ENCODE measurements around the gene ACVR1. TPM values are rescaled to one million over a fixed set of nuclear protein-coding genes. Genes with fewer than 3 reads are reported as not detected.
A peak's percentile ranks its signal among the peaks of the same experiment; 100 is the strongest.

Gene ACVR1
- polyA plus RNA-seq (2013): 25.7 and 27.4 TPM in 2 replicates

DNA sequence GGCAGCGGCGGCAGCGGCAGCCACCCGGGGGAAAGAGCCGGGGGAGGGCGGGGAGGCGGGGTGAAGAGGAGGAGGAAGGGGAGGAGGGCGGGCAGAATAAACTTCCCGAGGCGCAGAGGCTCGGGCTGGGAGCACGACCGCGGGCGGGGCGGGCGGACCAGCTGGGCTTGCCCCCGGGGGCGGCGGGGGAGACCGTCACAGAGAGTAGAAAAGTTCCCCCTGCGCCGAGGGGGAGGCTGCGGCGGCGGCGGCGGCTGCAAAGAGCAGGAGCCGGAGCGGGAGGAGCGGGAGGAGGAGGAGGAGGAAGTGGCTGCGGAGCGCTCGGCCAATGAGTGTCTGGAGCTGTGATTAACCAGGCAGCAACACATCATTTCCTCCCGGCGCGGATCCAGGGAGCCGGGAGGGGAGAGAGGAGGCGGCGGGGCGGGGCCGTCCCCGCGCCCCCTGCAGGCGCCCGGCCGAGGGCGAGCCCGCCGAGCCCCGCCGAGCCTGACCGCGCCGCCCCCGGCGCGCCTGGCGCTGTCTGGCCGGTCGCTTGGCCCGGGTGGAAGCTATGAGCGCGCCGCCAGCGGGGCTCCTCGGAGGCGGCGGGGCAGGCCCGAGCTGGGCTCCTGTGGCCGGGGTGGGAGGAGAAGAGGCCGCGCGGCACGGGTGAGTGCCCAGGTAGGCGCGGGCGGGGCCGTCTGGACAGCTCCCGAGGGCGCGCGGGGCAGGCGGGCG is at the start of gene ACVR1:
Gene ACVR1 (minus strand): TSS at position 265 of the 720 bp plus-strand sequence. CDS start 76,837 bp downstream, outside the sequence.
- H3K4ac ChIP-seq (ENCODE audit: low read depth, low read length): peak within 1 kb of the TSS; percentile 70
- peak within 1 kb of the TSS; percentile 72 for H2AK5ac ChIP-seq (ENCODE audit: low read length)
- peak within 1 kb of the TSS; percentile 91 for H2AFZ ChIP-seq (ENCODE audit: insufficient read depth, low read length, poor library complexity)
- peak within 1 kb of the TSS; percentile 86 for H4K8ac ChIP-seq (ENCODE audit: low read depth, low read length)
- WGBS (ENCODE audit: extremely low coverage, insufficient coverage, insufficient read length): no CpG with 5 or more reads among the region's 85 CpGs
- peak within 1 kb of the TSS; percentile 90 for H4K12ac ChIP-seq (ENCODE audit: low read depth, low read length)
- peak within 1 kb of the TSS; percentile 55 for H3K9ac ChIP-seq (ENCODE audit: low read length)
- peaks cover 0 to 10% of the 10 kb centered on the region in 2 experiments for H3K4me1 ChIP-seq (ENCODE audit: control insufficient read depth in 1 of 2, insufficient read depth in 2 of 2, low read length in 2 of 2)
- H3K79me2 ChIP-seq (ENCODE audit: control insufficient read depth, insufficient read depth, low read length, poor library complexity): peaks cover 10% of the 10 kb centered on the region
- no peak within 1 kb of the TSS for H3K23ac ChIP-seq (ENCODE audit: low read length)
- H3K18ac ChIP-seq (ENCODE audit: low read length): peak within 1 kb of the TSS; percentile 97
- H3K4me3 ChIP-seq (ENCODE audit: low read depth, low read length): peak within 1 kb of the TSS; percentile 89
- peak within 1 kb of the TSS; percentile 94 for H2BK5ac ChIP-seq (ENCODE audit: low read depth, low read length, poor library complexity)
- peaks cover 14% of the 10 kb centered on the region for H3K79me1 ChIP-seq (ENCODE audit: low read length)
- DNase-seq: peak; percentile 92 to 95
- H2BK120ac ChIP-seq (ENCODE audit: insufficient read depth, low read length, poor library complexity): peak within 1 kb of the TSS; percentile 95
- peak within 1 kb of the TSS; percentile 98 for H4K91ac ChIP-seq (ENCODE audit: low read depth, low read length)
- H3K36me3 ChIP-seq (ENCODE audit: control insufficient read depth in 1 of 2, insufficient read depth in 2 of 2, low read length in 2 of 2): no peaks in the 10 kb centered on the region
- H3K9me3 ChIP-seq (ENCODE audit: insufficient read depth, low read depth, low read length): no peaks in the 10 kb centered on the region
- peak within 1 kb of the TSS; percentile 93 for H3K14ac ChIP-seq (ENCODE audit: low read length)
- no peaks in the 10 kb centered on the region for H3K27me3 ChIP-seq (ENCODE audit: insufficient read depth, low read length)
- H2BK12ac ChIP-seq (ENCODE audit: low read length): peak within 1 kb of the TSS; percentile 62
- H3K27ac ChIP-seq (ENCODE audit: low read depth, low read length): peak within 1 kb of the TSS; percentile 92
- peak within 1 kb of the TSS; percentile 92 for H3K4me2 ChIP-seq (ENCODE audit: low read length)

DNA sequence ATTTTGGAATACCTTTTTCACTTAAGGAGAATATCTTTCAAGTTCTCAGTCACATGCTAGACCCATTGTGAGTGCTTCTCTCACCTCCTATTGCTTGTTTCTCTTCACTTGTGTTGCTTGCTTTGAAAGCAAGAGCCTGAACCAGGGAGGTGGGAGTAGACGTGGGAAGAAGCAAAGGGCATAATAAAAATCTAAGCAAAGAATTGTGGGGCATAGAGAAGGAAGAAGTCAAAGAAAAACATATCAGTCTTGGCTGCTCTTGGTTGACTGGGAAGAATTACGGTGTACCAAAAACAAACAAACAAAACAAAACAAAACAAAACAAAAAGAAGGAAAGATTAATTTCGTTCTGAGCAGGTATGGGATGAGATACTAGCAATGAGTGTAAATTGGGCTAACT is 48.9 kb upstream of the ACVR1 start:
- Histone ChIP-seq H2BK120ac (ENCODE audit: insufficient read depth, low read length, poor library complexity) (no peak overlapping the region), H3K79me2 (ENCODE audit: control insufficient read depth, insufficient read depth, low read length, poor library complexity) (no peaks in the 10 kb centered on the region), H3K9me3 (ENCODE audit: insufficient read depth, low read depth, low read length) (no peaks in the 10 kb centered on the region), H3K18ac (ENCODE audit: low read length) (no peak overlapping the region), H2AFZ (ENCODE audit: insufficient read depth, low read length, poor library complexity) (no peak overlapping the region), H3K27me3 (ENCODE audit: insufficient read depth, low read length) (no peaks in the 10 kb centered on the region), H3K9ac (ENCODE audit: low read length) (no peak overlapping the region), H3K4me2 (ENCODE audit: low read length) (no peak overlapping the region), H3K4me3 (ENCODE audit: low read depth, low read length) (no peak overlapping the region), H4K91ac (ENCODE audit: low read depth, low read length) (no peak overlapping the region), H4K8ac (ENCODE audit: low read depth, low read length) (no peak overlapping the region), H3K27ac (ENCODE audit: low read depth, low read length) (no peak overlapping the region), H4K12ac (ENCODE audit: low read depth, low read length) (no peak overlapping the region), H3K4ac (ENCODE audit: low read depth, low read length) (no peak overlapping the region), H2BK12ac (ENCODE audit: low read length) (no peak overlapping the region), H3K14ac (ENCODE audit: low read length) (no peak overlapping the region), H2AK5ac (ENCODE audit: low read length) (no peak overlapping the region), H3K4me1 (ENCODE audit: control insufficient read depth in 1 of 2, insufficient read depth in 2 of 2, low read length in 2 of 2) (no peaks in the 10 kb centered on the region), H3K36me3 (ENCODE audit: control insufficient read depth in 1 of 2, insufficient read depth in 2 of 2, low read length in 2 of 2) (no peaks in the 10 kb centered on the region), H3K79me1 (ENCODE audit: low read length) (no peaks in the 10 kb centered on the region), H3K23ac (ENCODE audit: low read length) (no peak overlapping the region), H2BK5ac (ENCODE audit: low read depth, low read length, poor library complexity) (no peak overlapping the region)
- no CpG with 5 or more reads among the region's 3 CpGs for WGBS (ENCODE audit: extremely low coverage, insufficient coverage, insufficient read length)
- no peak for DNase-seq

DNA sequence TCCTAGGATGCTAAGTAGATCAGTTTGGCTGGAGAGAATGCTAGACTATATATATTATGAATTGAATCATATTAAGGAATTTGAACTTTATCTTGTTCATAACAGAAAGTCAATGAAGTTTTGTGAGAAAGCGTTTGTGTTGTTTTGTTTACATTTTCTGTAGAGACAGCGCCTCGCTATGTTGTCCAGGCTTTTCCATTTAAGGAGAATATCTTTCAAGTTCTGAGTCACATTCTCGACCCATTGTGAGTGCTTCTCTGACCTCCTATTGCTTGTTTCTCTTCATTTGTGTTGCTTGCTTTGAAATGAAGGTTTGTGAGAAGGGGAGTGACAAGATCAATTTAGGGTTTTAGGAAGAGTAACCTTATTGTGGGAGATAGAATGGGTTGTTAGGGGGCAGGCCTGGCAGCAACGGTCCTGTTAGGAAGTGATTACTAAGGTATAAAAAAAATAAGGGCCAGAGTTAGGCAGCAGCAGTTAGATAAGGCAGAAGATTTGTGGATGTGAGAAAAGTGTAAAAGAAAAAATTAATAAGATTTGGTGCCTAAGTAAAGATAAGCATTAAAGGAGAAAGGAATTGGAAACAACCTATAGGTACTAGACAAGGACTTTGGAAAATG is 47.6 kb upstream of the ACVR1 start:
- H3K23ac ChIP-seq (ENCODE audit: low read length): no peak overlapping the region
- WGBS (ENCODE audit: extremely low coverage, insufficient coverage, insufficient read length): no CpG with 5 or more reads among the region's 5 CpGs
- H3K18ac ChIP-seq (ENCODE audit: low read length): no peak overlapping the region
- no peak overlapping the region for H2BK12ac ChIP-seq (ENCODE audit: low read length)
- no peak overlapping the region for H4K91ac ChIP-seq (ENCODE audit: low read depth, low read length)
- H3K27me3 ChIP-seq (ENCODE audit: insufficient read depth, low read length): no peaks in the 10 kb centered on the region
- no peak overlapping the region for H2AK5ac ChIP-seq (ENCODE audit: low read length)
- no peak overlapping the region for H4K8ac ChIP-seq (ENCODE audit: low read depth, low read length)
- H2BK5ac ChIP-seq (ENCODE audit: low read depth, low read length, poor library complexity): no peak overlapping the region
- H3K79me1 ChIP-seq (ENCODE audit: low read length): no peaks in the 10 kb centered on the region
- DNase-seq: no peak
- H3K9me3 ChIP-seq (ENCODE audit: insufficient read depth, low read depth, low read length): no peaks in the 10 kb centered on the region
- no peak overlapping the region for H3K14ac ChIP-seq (ENCODE audit: low read length)
- no peak overlapping the region for H3K4ac ChIP-seq (ENCODE audit: low read depth, low read length)
- H3K9ac ChIP-seq (ENCODE audit: low read length): no peak overlapping the region
- H3K4me2 ChIP-seq (ENCODE audit: low read length): no peak overlapping the region
- H2BK120ac ChIP-seq (ENCODE audit: insufficient read depth, low read length, poor library complexity): no peak overlapping the region
- H2AFZ ChIP-seq (ENCODE audit: insufficient read depth, low read length, poor library complexity): no peak overlapping the region
- H3K4me3 ChIP-seq (ENCODE audit: low read depth, low read length): no peak overlapping the region
- no peak overlapping the region for H4K12ac ChIP-seq (ENCODE audit: low read depth, low read length)
- no peaks in the 10 kb centered on the region for H3K79me2 ChIP-seq (ENCODE audit: control insufficient read depth, insufficient read depth, low read length, poor library complexity)
- H3K36me3 ChIP-seq (ENCODE audit: control insufficient read depth in 1 of 2, insufficient read depth in 2 of 2, low read length in 2 of 2): no peaks in the 10 kb centered on the region
- H3K27ac ChIP-seq (ENCODE audit: low read depth, low read length): no peak overlapping the region
- no peaks in the 10 kb centered on the region for H3K4me1 ChIP-seq (ENCODE audit: control insufficient read depth in 1 of 2, insufficient read depth in 2 of 2, low read length in 2 of 2)

DNA sequence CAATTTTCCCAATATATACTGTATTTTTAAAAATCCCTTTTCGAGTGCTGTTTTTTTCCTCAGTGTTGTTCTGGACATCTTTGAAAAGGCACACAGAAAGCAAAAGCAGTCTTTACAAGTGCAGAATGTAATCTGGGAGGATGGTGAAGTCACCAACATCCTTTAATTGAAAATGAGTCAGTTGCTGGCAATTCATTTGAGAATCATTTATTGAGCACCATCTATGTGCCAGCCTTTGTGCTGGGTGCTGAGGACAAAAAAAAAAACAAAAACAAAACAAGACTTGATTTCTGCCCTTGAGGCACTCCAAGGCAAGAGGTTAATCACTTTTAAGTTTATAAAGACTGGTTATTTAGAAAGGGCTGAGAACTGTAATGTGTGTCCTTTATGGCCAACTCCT is 46.7 kb upstream of the ACVR1 start:
- H3K79me1 ChIP-seq (ENCODE audit: low read length): no peaks in the 10 kb centered on the region
- H2AK5ac ChIP-seq (ENCODE audit: low read length): no peak overlapping the region
- H2AFZ ChIP-seq (ENCODE audit: insufficient read depth, low read length, poor library complexity): no peak overlapping the region
- H3K4me1 ChIP-seq (ENCODE audit: control insufficient read depth in 1 of 2, insufficient read depth in 2 of 2, low read length in 2 of 2): no peaks in the 10 kb centered on the region
- no peak overlapping the region for H2BK5ac ChIP-seq (ENCODE audit: low read depth, low read length, poor library complexity)
- WGBS (ENCODE audit: extremely low coverage, insufficient coverage, insufficient read length): no CpG with 5 or more reads among the region's 1 CpG
- H4K91ac ChIP-seq (ENCODE audit: low read depth, low read length): no peak overlapping the region
- H3K36me3 ChIP-seq (ENCODE audit: control insufficient read depth in 1 of 2, insufficient read depth in 2 of 2, low read length in 2 of 2): no peaks in the 10 kb centered on the region
- no peaks in the 10 kb centered on the region for H3K79me2 ChIP-seq (ENCODE audit: control insufficient read depth, insufficient read depth, low read length, poor library complexity)
- H4K12ac ChIP-seq (ENCODE audit: low read depth, low read length): no peak overlapping the region
- H2BK120ac ChIP-seq (ENCODE audit: insufficient read depth, low read length, poor library complexity): no peak overlapping the region
- H3K4ac ChIP-seq (ENCODE audit: low read depth, low read length): no peak overlapping the region
- no peak overlapping the region for H2BK12ac ChIP-seq (ENCODE audit: low read length)
- DNase-seq: no peak
- no peak overlapping the region for H3K4me2 ChIP-seq (ENCODE audit: low read length)
- H4K8ac ChIP-seq (ENCODE audit: low read depth, low read length): no peak overlapping the region
- no peak overlapping the region for H3K23ac ChIP-seq (ENCODE audit: low read length)
- H3K27me3 ChIP-seq (ENCODE audit: insufficient read depth, low read length): no peaks in the 10 kb centered on the region
- no peak overlapping the region for H3K18ac ChIP-seq (ENCODE audit: low read length)
- no peak overlapping the region for H3K9ac ChIP-seq (ENCODE audit: low read length)
- H3K9me3 ChIP-seq (ENCODE audit: insufficient read depth, low read depth, low read length): no peaks in the 10 kb centered on the region
- no peak overlapping the region for H3K27ac ChIP-seq (ENCODE audit: low read depth, low read length)
- no peak overlapping the region for H3K14ac ChIP-seq (ENCODE audit: low read length)
- no peak overlapping the region for H3K4me3 ChIP-seq (ENCODE audit: low read depth, low read length)
